Right lobe of liver (tissue), 4 donors: ENCODE data around the gene LRRC43.

Experiments
- CTCF ChIP-seq, 4 donors: fragments of 200-600 bp in 3 of 4; fragments of 450-650 bp in 1 of 4; IDR thresholded peaks; one replicate each; pipeline versions ENCODE4 v1.5.1 to v1.8.0; 2016 to 2022; ENCODE audit warnings: antibody characterized with exemption in 4 of 4, mild to moderate bottlenecking in 2 of 4
- POLR2A ChIP-seq: fragments of 450-650 bp; IDR thresholded peaks from one replicate; pipeline ENCODE4 v1.6.1; 2017; ENCODE audit warnings: antibody characterized with exemption, mild to moderate bottlenecking
- donor health status: DM: no; HTN: no; CAD: no.
- donor health status: DM: no; HTN: no; CAD: no.
- donor health status: DM: no; HTN: yes; CAD: no.

- TF ChIP-seq CTCF (IDR thresholded peaks at IDR 0.05) (no peak), POLR2A (no peak)
These were observed 30.2 kb upstream of the LRRC43 start for GRCh38 chr12:122152754-122153153.
